ENCODE results near the gene UTP25.
"Not testable (repeated sequence)": the region's sequence is repeated elsewhere in the genome, so short reads cannot be mapped to it uniquely, and the experiment has no call there.

The UTP25 gene

DNA sequence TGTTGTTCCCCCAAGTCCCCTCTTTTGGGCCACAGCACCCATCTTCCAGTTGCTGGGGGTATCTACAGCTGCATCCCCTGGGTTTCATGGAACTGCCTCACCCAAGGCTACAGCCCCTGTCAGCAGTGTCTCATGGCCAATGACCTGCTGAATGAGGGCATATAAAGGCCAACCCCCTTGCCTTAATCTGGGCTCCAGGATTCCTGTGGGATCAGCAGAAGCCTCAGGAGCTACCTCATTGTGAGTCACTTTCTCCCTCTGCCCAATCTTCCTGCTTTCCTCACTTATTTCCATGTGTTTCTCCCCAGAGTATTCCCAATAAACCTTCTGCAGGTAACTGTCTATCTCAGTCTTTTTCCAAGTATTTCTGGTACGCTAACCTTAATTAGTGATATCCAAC is 73.0 kb downstream of the UTP25 start:
- DNase-seq: no peak

DNA sequence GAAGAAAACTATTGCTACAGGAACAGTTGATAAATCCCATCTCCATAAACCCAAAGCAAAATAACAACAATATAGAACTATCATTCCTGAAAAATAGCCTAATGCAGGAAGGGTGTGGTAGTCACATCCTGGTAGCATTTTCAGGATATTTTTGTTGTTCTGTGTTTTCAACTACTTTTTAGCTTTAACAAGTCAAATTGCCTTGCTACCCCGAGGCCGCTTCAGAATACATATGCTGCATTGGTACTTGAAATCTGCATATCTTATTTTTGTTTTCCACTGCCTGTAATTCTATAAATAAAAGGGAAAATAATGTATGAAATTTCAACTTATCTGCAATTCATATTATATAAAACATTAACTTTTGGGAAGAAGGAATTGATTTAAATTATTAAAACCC is 73.4 kb downstream of the UTP25 start:
- no peak for DNase-seq

DNA sequence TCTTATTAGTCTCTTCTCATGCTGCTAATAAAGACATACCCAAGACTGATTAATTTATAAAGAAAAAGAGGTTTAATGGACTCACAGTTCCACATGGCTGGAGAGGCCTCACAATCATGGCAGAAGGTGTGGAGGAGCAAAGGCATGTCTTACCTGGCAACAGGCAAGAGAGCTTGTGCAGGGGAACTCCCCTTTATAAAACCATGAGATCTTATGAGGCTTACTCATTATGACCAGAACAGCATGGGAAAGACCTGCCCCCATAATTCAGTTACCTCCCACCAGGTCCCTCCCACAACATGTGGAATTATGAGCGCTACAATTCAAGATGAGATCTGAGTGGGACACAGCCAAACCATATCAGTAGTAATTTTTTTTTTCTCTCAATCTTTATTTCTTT is 77.0 kb downstream of the UTP25 start:
- not testable (repeated sequence) for DNase-seq
